GM12873 (cell line): ENCODE measurements around the gene FLNB.

Source experiments
- CTCF ChIP-seq: IDR thresholded peaks from 2 replicates; pipeline ENCODE4 v1.5.1; 2012; ENCODE audit warnings: low read depth, mild to moderate bottlenecking, moderate library complexity, low read length, control low read depth; ENCODE audit not compliant: insufficient read depth; ENCODE audit errors: missing control alignments

The FLNB gene

GRCh38 chr3:57982561-57983243, 25.5 kb upstream of the FLNB start:
- TF ChIP-seq CTCF, result no peak

DNA sequence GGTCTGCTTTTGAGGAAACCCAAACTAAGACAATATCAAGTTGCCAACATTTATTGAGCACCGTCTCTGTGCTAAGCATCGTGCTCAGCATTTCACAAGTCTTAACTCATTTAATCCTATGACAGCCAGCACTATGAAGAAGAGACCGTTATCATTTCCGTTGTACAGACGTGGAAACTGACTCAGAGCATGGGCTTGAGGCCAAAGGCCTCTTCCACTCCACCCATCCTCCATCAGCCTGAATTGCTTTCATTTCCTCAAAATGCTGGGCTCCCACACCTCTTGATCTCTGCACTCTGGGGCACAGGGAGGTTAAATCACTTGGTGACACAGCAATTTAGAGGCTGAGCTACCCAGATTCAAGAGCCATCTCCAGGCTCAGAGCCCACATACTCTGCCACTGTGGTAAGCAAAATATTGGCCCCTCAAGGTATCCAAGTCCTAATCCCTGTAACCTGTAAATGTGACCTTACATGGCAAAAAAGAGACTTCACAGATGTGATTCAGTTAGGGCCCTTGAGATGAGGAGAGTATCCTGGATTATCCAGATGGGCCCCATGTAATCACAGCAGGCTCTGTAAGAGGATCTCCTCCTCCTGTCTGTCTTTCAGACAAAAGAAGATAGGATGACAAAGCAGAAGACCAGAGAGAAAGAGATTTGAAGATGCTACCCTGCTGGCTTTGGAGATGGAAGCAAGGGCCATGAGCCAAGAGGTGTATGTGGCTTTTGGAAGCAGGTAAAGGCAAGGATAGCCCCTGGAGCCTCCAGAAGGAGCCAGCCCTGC, 24.3 kb upstream of the FLNB start:
- TF ChIP-seq CTCF, result no peak

- TF ChIP-seq CTCF, result no peak
Observed at GRCh38 chr3:57985176-57985983, 22.8 kb upstream of the FLNB start.

DNA sequence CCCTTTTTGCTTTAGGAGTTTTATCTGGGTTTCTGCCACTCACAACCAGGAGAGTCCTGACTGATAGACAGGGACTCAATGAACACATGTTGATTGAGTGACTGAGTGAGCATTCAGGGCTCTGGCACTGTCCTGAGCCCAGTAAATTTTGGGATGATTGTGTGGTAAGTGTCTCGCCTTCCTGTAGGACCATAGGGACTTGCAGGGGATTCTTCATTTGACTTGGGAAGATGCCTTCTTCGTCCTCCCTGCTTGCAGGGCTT, 22.3 kb upstream of the FLNB start:
- no peak for TF ChIP-seq CTCF

DNA sequence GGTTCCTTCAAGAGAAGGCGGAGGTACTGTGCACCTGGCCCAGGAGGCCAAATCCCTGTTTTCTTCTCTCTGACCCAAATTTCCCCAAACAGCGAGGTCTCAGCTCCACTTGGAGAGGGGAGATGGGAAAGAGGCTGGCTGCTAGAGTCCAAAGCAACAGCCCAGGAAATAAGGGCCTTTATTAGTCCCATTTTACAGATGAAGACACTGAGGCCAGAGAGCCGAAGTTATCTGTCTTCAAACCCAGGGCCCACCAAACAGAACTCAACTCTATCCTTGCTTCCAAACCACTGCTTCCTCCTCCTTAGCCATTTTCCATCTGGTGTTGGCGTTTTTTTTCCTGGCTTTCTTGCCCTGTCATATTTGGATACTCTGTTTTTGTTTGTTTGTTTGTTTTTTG, 22.0 kb upstream of the FLNB start:
- TF ChIP-seq CTCF, result no peak

DNA sequence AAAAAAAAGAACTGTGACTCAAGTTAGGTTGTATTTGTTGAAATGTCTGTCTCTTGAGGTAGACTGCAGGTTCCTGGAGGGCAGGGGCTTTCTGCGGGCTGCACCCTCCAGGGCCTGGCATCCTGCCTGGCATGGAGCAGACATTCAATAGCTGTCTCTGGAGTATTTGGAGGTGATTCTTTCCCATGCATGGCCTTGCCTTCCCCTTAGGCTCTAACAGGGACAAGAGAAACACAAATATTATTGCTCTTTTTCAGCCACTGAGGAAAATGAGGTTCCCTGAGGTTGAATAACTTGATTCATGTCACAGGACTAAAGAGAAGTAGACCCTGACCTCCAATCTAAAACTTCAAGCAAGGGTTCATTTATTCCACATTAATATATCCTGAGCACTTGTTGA, 18.6 kb upstream of the FLNB start:
- no peak for TF ChIP-seq CTCF
